Adrenal gland (tissue), 5 donors: ENCODE data around the gene CRACR2B.

ENCODE experiments used
- CTCF ChIP-seq, 6 experiments: fragments of 450-650 bp in 4 of 6; fragments of 200-600 bp in 2 of 6; sonication (generic) in 1 of 6; IDR thresholded peaks; 1 replicate in 5 of 6; 2 replicates in 1 of 6; pipeline versions ENCODE4 v1.5.1 to v1.8.0; 2016 to 2021; ENCODE audit warnings: antibody characterized with exemption in 6 of 6, mild to moderate bottlenecking in 2 of 6, moderate library complexity in 1 of 6
- POLR2A ChIP-seq, 2 donors: fragments of 450-650 bp; IDR thresholded peaks; one replicate each; pipeline ENCODE4 v1.6.1; 2017; ENCODE audit warnings: antibody characterized with exemption in 2 of 2, mild to moderate bottlenecking in 2 of 2, moderate library complexity in 1 of 2
- donor health status: DM: no; HTN: no; CAD: no.

GRCh38 chr11:836274-836673, 8.6 kb downstream of the CRACR2B start:
- TF ChIP-seq CTCF (IDR thresholded peaks at IDR 0.05), result no peak
- no peak for TF ChIP-seq POLR2A (IDR thresholded peaks at IDR 0.05)
